Urinary bladder (tissue), 4 donors: ENCODE data around the gene TYW3. TPM values are rescaled to one million over a fixed set of nuclear protein-coding genes. Genes with fewer than 3 reads are reported as not detected.

ENCODE experiments used
- DNase-seq: peaks from one replicate; pipeline ENCODE4 v3.0.0-alpha.2; 2015; ENCODE audit errors: extremely low spot score
- H3K27ac ChIP-seq: one replicate; pipeline ENCODE4 v1.5.1; 2013; ENCODE audit warnings: low read depth, mild to moderate bottlenecking, moderate library complexity
- H3K36me3 ChIP-seq: one replicate; pipeline ENCODE4 v1.6.1; 2013; ENCODE audit warnings: mild to moderate bottlenecking, moderate library complexity; ENCODE audit not compliant: insufficient read depth
- H3K4me1 ChIP-seq: one replicate; pipeline ENCODE4 v1.6.1; 2013; ENCODE audit warnings: mild to moderate bottlenecking, moderate library complexity; ENCODE audit not compliant: insufficient read depth
- H3K4me3 ChIP-seq: one replicate; pipeline ENCODE4 v1.5.1; 2013; ENCODE audit warnings: low read depth, low read length
- WGBS: extraction: QIAGEN DNeasy Blood & Tissue Kit; methylation state at CpG from one replicate; pipeline ENCODE4 v1.1.7; 2013; 5-methylcytosine and 5-hydroxymethylcytosine counted together
- polyA plus RNA-seq: library from polyadenylated mRNA; stranded (reverse); fragments of 200-250 nt; gene quantifications from one replicate; pipeline ENCODE4 v1.2.3, GENCODE V29; 2013
- total RNA-seq: library from RNA; depleted of rRNA; stranded (reverse); fragments of >200 nt; gene quantifications from one replicate; pipeline ENCODE4 v1.2.3, GENCODE V29; 2014
- donor health status: healthy with polysubstance abuse.
- donor health status: healthy.

Gene TYW3
- total RNA-seq, result 23.6 TPM
- 18.8 TPM for polyA plus RNA-seq

GRCh38 chr1:74732960-74733603, at the start of gene TYW3, which contains the start of gene CRYZ:
TSS of gene TYW3 (plus strand) at chr1:74733152. CDS start at chr1:74733245, 93 bp downstream.
TSS of gene CRYZ (minus strand) at chr1:74733050. CDS start at chr1:74724821, 8,229 bp downstream.
- H3K4me1 ChIP-seq, result peaks cover 2% of the 10 kb centered on the region
- WGBS, result 4% methylated on average over 30 of the region's 30 CpGs
- DNase-seq, result peak; percentile 92

GRCh38 chr1:74683656-74684055, 49.3 kb upstream of the TYW3 start:
- Histone ChIP-seq H3K4me1 (no peaks in the 10 kb centered on the region), H3K4me3 (no peak overlapping the region)

More at GRCh38 chr1:74732960-74733603, at the start of gene TYW3, which contains the start of gene CRYZ:
- Histone ChIP-seq H3K27ac (peak within 1 kb of the TSS; percentile 76), H3K36me3 (peaks cover 3% of the 10 kb centered on the region), H3K4me3 (peak within 1 kb of the TSS; percentile 59)

GRCh38 chr1:74684301-74684700, 48.7 kb upstream of the TYW3 start:
- whole genome bisulfite sequencing, result 85% methylated on average over 2 of the region's 2 CpGs
- no peak overlapping the region for H3K4me3 ChIP-seq
- no peaks in the 10 kb centered on the region for H3K36me3 ChIP-seq
- no peak overlapping the region for H3K27ac ChIP-seq
- no peaks in the 10 kb centered on the region for H3K4me1 ChIP-seq
- no peak for DNase-seq

More at GRCh38 chr1:74683656-74684055, 49.3 kb upstream of the TYW3 start:
- Histone ChIP-seq H3K27ac (no peak overlapping the region), H3K36me3 (no peaks in the 10 kb centered on the region)
- no peak for DNase-seq

GRCh38 chr1:74686928-74687327, 46.0 kb upstream of the TYW3 start:
- H3K27ac ChIP-seq, result no peak overlapping the region
- 80% methylated on average over 4 of the region's 4 CpGs for WGBS
- H3K4me3 ChIP-seq, result no peak overlapping the region
- no peaks in the 10 kb centered on the region for H3K36me3 ChIP-seq
- no peak for DNase-seq
- H3K4me1 ChIP-seq, result no peaks in the 10 kb centered on the region

GRCh38 chr1:74689621-74690363, 43.2 kb upstream of the TYW3 start:
- H3K27ac ChIP-seq, result no peak overlapping the region
- DNase-seq, result no peak
- no peaks in the 10 kb centered on the region for H3K4me1 ChIP-seq
- H3K36me3 ChIP-seq, result no peaks in the 10 kb centered on the region
- WGBS, result 23% methylated on average over 5 of the region's 5 CpGs
- no peak overlapping the region for H3K4me3 ChIP-seq

- WGBS, result 21% methylated on average over 2 of the region's 2 CpGs
- Histone ChIP-seq H3K36me3 (no peaks in the 10 kb centered on the region), H3K4me1 (no peaks in the 10 kb centered on the region), H3K27ac (no peak overlapping the region), H3K4me3 (no peak overlapping the region)
- DNase-seq, result no peak
These were observed 42.6 kb upstream of the TYW3 start for GRCh38 chr1:74690364-74690696.

- 87% methylated on average over 4 of the region's 4 CpGs for WGBS
- no peak overlapping the region for H3K4me3 ChIP-seq
- DNase-seq, result no peak
- no peaks in the 10 kb centered on the region for H3K4me1 ChIP-seq
- H3K36me3 ChIP-seq, result no peaks in the 10 kb centered on the region
- H3K27ac ChIP-seq, result no peak overlapping the region
These were observed 42.0 kb upstream of the TYW3 start for GRCh38 chr1:74690909-74691308.

- WGBS, result 78% methylated on average over 2 of the region's 2 CpGs
- H3K4me3 ChIP-seq, result no peak overlapping the region
These were observed 39.5 kb upstream of the TYW3 start for GRCh38 chr1:74693473-74693872.

GRCh38 chr1:74697832-74698231, 35.1 kb upstream of the TYW3 start:
- 31% methylated on average over 2 of the region's 2 CpGs for WGBS
- H3K4me1 ChIP-seq, result no peaks in the 10 kb centered on the region
- H3K4me3 ChIP-seq, result no peak overlapping the region
- no peak overlapping the region for H3K27ac ChIP-seq
- H3K36me3 ChIP-seq, result no peaks in the 10 kb centered on the region
- no peak for DNase-seq

More at GRCh38 chr1:74693473-74693872, 39.5 kb upstream of the TYW3 start:
- DNase-seq, result no peak
- Histone ChIP-seq H3K27ac (no peak overlapping the region), H3K4me1 (no peaks in the 10 kb centered on the region), H3K36me3 (no peaks in the 10 kb centered on the region)

GRCh38 chr1:74699331-74699730, 33.6 kb upstream of the TYW3 start:
- no peaks in the 10 kb centered on the region for H3K4me1 ChIP-seq
- DNase-seq, result no peak
- peaks cover under 1% of the 10 kb centered on the region for H3K36me3 ChIP-seq
- H3K4me3 ChIP-seq, result no peak overlapping the region
- no peak overlapping the region for H3K27ac ChIP-seq

GRCh38 chr1:74703386-74704182, 29.4 kb upstream of the TYW3 start:
- 80% methylated on average over 6 of the region's 6 CpGs for WGBS

GRCh38 chr1:74712881-74713280, 20.1 kb upstream of the TYW3 start:
- peaks cover 2% of the 10 kb centered on the region for H3K36me3 ChIP-seq
- WGBS, result 15% methylated on average over 1 of the region's 1 CpG
- H3K4me1 ChIP-seq, result no peaks in the 10 kb centered on the region
- no peak overlapping the region for H3K4me3 ChIP-seq
- DNase-seq, result no peak
- H3K27ac ChIP-seq, result no peak overlapping the region

More at GRCh38 chr1:74703386-74704182, 29.4 kb upstream of the TYW3 start:
- H3K4me1 ChIP-seq, result no peaks in the 10 kb centered on the region
- no peak for DNase-seq
- H3K4me3 ChIP-seq, result no peak overlapping the region
- H3K27ac ChIP-seq, result no peak overlapping the region
- peaks cover 2% of the 10 kb centered on the region for H3K36me3 ChIP-seq

- Histone ChIP-seq H3K4me1 (no peaks in the 10 kb centered on the region), H3K4me3 (no peak overlapping the region), H3K36me3 (peaks cover 4% of the 10 kb centered on the region), H3K27ac (no peak overlapping the region)
- no peak for DNase-seq
- WGBS, result 65% methylated on average over 3 of the region's 3 CpGs
These were observed 19.1 kb upstream of the TYW3 start for GRCh38 chr1:74713849-74714248.
